WERI-Rb-1 (cell line): ENCODE data around the gene BDH2.

Experiments
- DNase-seq: peaks from one replicate; pipeline ENCODE4 v3.0.0-alpha.2; 2020
- H3K27ac ChIP-seq: fragments of 250-450 bp; sonication (Bioruptor Pico); 2 replicates; pipeline ENCODE4 v1.5.1; 2020; ENCODE audit warnings: mild to moderate bottlenecking, moderate library complexity
- H3K27me3 ChIP-seq: fragments of 250-450 bp; sonication (Bioruptor Pico); 2 replicates; pipeline ENCODE4 v1.5.1; 2021; ENCODE audit warnings: mild to moderate bottlenecking, low read depth, moderate library complexity; ENCODE audit not compliant: insufficient read depth, severe bottlenecking
- H3K36me3 ChIP-seq: fragments of 250-450 bp; sonication (Bioruptor Pico); 2 replicates; pipeline ENCODE4 v1.5.1; 2020; ENCODE audit warnings: mild to moderate bottlenecking, moderate library complexity
- H3K4me3 ChIP-seq: 2 replicates; pipeline ENCODE4 v1.5.1; 2011; ENCODE audit warnings: low read depth, mild to moderate bottlenecking, control low read depth, low read length
- H3K9me3 ChIP-seq: fragments of 250-450 bp; sonication (Bioruptor Pico); 2 replicates; pipeline ENCODE4 v1.5.1; 2021; ENCODE audit warnings: mild to moderate bottlenecking, moderate library complexity; ENCODE audit not compliant: severe bottlenecking
- TF ChIP-seq, protein P1 (sequence below): IDR thresholded peaks from 2 replicates; pipeline ENCODE4 v1.5.1; 2011; ENCODE audit warnings: low read depth, mild to moderate bottlenecking, control low read depth, inconsistent platforms, low read length

BDH2 gene

DNA sequence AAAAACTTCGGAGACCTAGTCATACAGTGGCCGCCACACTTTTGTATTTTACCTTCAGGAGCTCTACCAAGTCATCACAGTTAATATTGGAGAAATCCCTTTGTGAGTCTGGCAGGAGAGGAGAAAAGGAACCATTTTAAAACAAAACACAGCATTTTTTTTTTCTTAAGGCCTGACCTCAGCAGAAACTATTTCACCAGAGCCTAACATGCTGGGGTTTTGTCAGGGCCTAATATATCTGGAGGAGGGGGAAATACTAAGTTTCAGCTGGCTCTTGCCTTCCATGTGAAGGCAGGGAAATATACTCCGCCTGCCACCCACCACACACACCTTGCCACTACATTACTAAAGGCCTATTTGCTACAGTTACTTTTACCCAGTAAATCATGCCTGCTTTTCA is 26.5 kb upstream of the BDH2 start:
- Histone ChIP-seq H3K36me3 (peaks cover 29% of the 10 kb centered on the region), H3K9me3 (no peaks in the 10 kb centered on the region)
- TF ChIP-seq, protein P1, sequence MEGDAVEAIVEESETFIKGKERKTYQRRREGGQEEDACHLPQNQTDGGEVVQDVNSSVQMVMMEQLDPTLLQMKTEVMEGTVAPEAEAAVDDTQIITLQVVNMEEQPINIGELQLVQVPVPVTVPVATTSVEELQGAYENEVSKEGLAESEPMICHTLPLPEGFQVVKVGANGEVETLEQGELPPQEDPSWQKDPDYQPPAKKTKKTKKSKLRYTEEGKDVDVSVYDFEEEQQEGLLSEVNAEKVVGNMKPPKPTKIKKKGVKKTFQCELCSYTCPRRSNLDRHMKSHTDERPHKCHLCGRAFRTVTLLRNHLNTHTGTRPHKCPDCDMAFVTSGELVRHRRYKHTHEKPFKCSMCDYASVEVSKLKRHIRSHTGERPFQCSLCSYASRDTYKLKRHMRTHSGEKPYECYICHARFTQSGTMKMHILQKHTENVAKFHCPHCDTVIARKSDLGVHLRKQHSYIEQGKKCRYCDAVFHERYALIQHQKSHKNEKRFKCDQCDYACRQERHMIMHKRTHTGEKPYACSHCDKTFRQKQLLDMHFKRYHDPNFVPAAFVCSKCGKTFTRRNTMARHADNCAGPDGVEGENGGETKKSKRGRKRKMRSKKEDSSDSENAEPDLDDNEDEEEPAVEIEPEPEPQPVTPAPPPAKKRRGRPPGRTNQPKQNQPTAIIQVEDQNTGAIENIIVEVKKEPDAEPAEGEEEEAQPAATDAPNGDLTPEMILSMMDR, result no peak

DNA sequence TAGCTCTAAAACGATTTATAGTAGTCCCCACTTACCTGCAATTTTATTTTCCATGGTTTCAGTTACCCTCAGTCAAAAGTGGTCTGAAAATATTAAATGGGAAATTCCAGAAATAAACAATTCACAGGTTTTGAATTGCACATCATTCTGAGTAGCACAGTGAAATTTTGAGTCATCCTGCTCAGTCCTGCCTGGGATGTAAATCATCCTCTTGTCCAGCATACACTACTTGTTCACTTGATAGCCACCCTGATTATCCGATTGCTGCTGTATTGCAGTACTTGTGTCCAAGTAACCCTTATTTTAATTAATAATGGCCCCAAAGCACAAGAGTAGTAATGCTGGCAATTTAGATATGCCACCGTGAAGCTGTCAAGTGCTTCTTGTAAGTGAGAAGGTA is 23.5 kb upstream of the BDH2 start:
- peaks cover 25% of the 10 kb centered on the region for H3K36me3 ChIP-seq
- DNase-seq, result no peak
- TF ChIP-seq, protein P1, result no peak
- H3K27me3 ChIP-seq, result no peaks in the 10 kb centered on the region
- H3K27ac ChIP-seq, result no peak overlapping the region
- no peaks in the 10 kb centered on the region for H3K9me3 ChIP-seq
- no peak overlapping the region for H3K4me3 ChIP-seq

More for the DNA sequence above, 26.5 kb upstream of the BDH2 start:
- H3K4me3 ChIP-seq, result no peak overlapping the region
- no peaks in the 10 kb centered on the region for H3K27me3 ChIP-seq
- H3K27ac ChIP-seq, result no peak overlapping the region
- no peak for DNase-seq

DNA sequence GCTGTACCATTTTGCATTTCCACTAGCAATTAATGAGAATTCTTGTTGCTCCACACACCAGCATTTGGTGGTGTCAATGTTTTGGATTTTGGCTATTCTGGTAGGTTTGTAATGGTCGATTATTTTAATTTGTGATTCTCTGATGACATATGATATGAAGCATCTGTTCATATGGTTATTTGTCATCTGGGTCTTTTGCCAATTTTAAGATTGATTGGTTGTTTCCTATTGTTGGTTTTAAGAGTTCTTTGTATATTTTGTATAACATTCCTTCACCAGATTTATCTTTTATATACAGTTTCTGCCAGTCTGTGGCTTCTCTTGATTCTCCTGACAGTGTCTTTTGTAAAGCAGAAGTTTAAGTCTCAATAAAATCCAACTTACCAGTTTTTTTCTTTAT is 18.5 kb upstream of the BDH2 start:
- no peak for DNase-seq
- H3K4me3 ChIP-seq, result no peak overlapping the region
- no peaks in the 10 kb centered on the region for H3K9me3 ChIP-seq
- peaks cover 42% of the 10 kb centered on the region for H3K36me3 ChIP-seq
- TF ChIP-seq, protein P1, result no peak
- H3K27ac ChIP-seq, result no peak overlapping the region
- no peaks in the 10 kb centered on the region for H3K27me3 ChIP-seq

DNA sequence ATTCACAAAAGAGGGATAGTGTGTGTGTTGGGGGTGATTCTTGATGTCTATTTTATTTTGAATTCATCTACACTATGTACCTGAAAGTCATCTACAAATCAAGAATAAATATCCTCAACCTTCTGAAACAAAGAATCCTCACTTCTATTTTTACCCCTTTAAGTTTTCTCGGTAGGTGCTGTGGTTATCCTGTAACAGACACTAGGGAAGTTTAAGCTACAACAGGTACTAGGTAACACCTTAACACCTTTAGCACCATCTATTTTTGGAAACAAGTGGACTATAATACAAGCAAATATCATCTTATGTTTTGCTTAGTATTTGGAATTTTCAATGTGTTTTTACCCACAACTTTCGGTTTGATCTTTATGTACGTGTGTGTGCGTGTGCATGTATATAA is 12.0 kb upstream of the BDH2 start:
- H3K36me3 ChIP-seq, result peaks cover 46% of the 10 kb centered on the region
- H3K27me3 ChIP-seq, result no peaks in the 10 kb centered on the region
- H3K27ac ChIP-seq, result no peak overlapping the region
- no peaks in the 10 kb centered on the region for H3K9me3 ChIP-seq
- DNase-seq, result no peak
- H3K4me3 ChIP-seq, result no peak overlapping the region
- TF ChIP-seq, protein P1, result no peak

DNA sequence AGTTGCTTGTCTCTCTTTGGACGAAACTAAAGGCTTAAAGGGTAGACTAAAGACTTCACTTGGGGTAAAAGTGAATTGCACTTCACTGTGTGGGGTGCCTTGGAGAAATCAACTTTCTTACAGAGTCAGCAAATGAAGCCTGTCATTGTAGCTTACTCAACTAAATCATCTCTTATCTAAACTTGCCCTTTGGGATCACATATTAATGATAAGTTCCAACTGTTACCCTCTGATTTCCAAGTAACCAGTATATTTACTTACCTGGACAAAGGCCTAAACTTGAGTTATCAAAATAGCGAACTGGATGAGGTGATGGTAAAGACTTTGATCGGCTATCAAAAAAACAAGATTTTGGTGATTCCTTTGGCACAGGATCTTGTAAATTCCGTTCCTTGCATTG is 8.9 kb upstream of the BDH2 start:
- no peak for DNase-seq
- Histone ChIP-seq H3K27me3 (no peaks in the 10 kb centered on the region), H3K4me3 (no peak overlapping the region), H3K9me3 (no peaks in the 10 kb centered on the region), H3K27ac (no peak overlapping the region), H3K36me3 (peaks cover 32% of the 10 kb centered on the region)
- TF ChIP-seq, protein P1, result no peak

DNA sequence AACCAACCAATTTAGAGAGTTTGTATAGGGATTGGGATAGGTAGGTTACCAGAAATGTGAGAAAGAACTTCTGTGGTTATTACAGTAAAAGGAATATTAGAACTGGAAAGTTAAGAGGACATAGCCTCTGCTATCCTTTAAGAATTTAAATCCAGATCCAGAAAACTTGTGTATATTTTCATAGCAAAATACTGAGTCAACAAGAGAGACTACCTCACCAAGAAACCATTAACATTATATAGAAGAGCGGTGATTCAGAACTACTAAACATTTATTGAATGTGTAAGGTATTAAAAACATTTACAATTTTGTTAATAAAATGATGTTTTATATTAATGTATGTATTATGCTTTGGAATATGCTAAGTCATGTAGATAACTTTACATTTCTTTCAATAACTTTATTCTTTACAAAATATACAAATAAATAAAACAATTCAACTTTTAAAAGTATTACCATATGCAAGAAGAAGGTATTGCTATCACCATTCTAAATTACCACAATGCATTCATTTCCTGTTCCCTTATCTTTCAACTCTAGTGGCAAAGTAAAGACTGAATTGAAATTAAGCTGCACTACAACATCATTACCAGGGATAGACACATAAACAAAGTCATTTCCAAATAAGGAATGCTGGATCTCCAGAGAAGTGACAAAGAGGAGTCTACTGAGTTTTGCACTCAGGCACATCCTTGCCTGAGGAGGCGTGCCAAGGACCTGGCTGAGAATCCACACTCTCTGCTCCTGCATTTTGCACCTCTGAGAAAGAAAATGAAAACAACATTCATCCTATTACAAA is 6.1 kb upstream of the BDH2 start:
- TF ChIP-seq, protein P1, result no peak
- no peak overlapping the region for H3K4me3 ChIP-seq

More for the DNA sequence above, 6.1 kb upstream of the BDH2 start:
- peaks cover 29% of the 10 kb centered on the region for H3K36me3 ChIP-seq
- no peaks in the 10 kb centered on the region for H3K27me3 ChIP-seq
- H3K9me3 ChIP-seq, result no peaks in the 10 kb centered on the region
- DNase-seq, result no peak
- H3K27ac ChIP-seq, result no peak overlapping the region
